ENCODE data around the gene ATRX. TPM values are rescaled to one million over a fixed set of nuclear protein-coding genes. Genes with fewer than 3 reads are reported as not detected.

ATRX gene
- total RNA-seq, 1 experiment from 2014 or later: 61.3 TPM

DNA sequence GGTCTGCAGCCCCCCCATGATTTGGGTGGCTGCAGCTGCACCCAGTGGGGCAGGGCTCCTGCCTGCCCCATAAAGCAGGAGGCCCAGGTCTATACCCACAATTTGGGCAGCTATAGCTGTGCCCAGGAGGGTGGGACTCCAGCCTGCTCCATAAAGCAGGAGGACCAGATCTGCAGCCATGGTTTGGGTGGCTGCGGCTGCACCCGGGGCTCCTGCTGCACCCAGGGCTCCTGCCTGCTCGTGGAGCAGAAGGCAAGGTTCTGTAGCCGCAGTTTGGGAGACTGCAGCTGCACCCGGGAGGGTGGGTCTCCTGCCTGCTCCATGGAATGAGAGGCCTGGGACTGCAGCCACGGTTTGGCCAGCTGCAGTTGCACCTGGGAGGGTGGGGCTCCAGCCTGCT lies 81.1 kb downstream of the ATRX start:
- RAD21 ChIA-PET (ENCODE audit: low non-redundant PET in 1 of 2, low total read pairs in 2 of 2, uncharacterized antibody in 2 of 2, unreplicated experiment in 2 of 2): no interaction called here
- CTCF ChIA-PET: no interaction called here
- H3K9me2 ChIP-seq (ENCODE audit: insufficient read depth): no peaks in the 10 kb centered on the region
- H3K4me2 ChIP-seq (ENCODE audit: low read length): no peak overlapping the region
- TF ChIP-seq CTCF (IDR thresholded peaks at IDR 0.05 in 2 of 3, conservative IDR thresholded peaks at IDR 0.05 in 1 of 3; ENCODE audit: borderline replicate concordance in 1 of 3, insufficient read depth in 1 of 3, low read depth in 2 of 3, low read length in 2 of 3) (no peak), TCF7L2 (IDR thresholded peaks at IDR 0.05; ENCODE audit: borderline replicate concordance, extremely low read depth, insufficient read depth, insufficient read length) (no peak), POLR2A (IDR thresholded peaks at IDR 0.05; ENCODE audit: borderline replicate concordance, extremely low read depth, insufficient read depth, insufficient read length) (no peak), YY1 (IDR thresholded peaks at IDR 0.05; ENCODE audit: extremely low read depth, insufficient replicate concordance, low read depth, low read length) (no peak), RAD21 (IDR thresholded peaks at IDR 0.05; ENCODE audit: low read depth) (no peak), REST (IDR thresholded peaks at IDR 0.05; ENCODE audit: low read depth) (no peak), ZNF274 (IDR thresholded peaks at IDR 0.05; ENCODE audit: low read depth, low read length) (no peak), FOSL1 (IDR thresholded peaks at IDR 0.05; ENCODE audit: low read depth) (no peak), CEBPB (IDR thresholded peaks at IDR 0.05; ENCODE audit: low read depth) (no peak), SRF (IDR thresholded peaks at IDR 0.05; ENCODE audit: low read depth) (no peak), ATF3 (IDR thresholded peaks at IDR 0.05) (no peak), MAX (IDR thresholded peaks at IDR 0.05) (no peak), EGR1 (IDR thresholded peaks at IDR 0.05; ENCODE audit: low read depth) (no peak), ZFX (IDR thresholded peaks at IDR 0.05) (no peak), POLR2AphosphoS5 (IDR thresholded peaks at IDR 0.05; ENCODE audit: low read depth, low read length) (no peak)
- intact Hi-C loops (cut with micrococcal nuclease): no loop called here
- peaks cover 27% of the 10 kb centered on the region for H3K79me2 ChIP-seq (ENCODE audit: insufficient read depth, low read length)
- H3K4me3 ChIP-seq (replicated peaks in 1 of 2; ENCODE audit: low read depth in 1 of 2, low read length in 2 of 2): no peak overlapping the region
- H3K36me3 ChIP-seq (ENCODE audit: control insufficient read depth in 1 of 2, insufficient read depth in 2 of 2, low read length in 2 of 2): no peaks in the 10 kb centered on the region
- no peak for ATAC-seq
- no peak for DNase-seq (ENCODE audit: low read depth, low spot score)
- POLR2A ChIA-PET: no interaction called here
- H3K27me3 ChIP-seq (ENCODE audit: insufficient read depth, low read length): no peaks in the 10 kb centered on the region
- H2AFZ ChIP-seq (ENCODE audit: low read depth, low read length, poor library complexity, severe bottlenecking): no peak overlapping the region
- no peaks in the 10 kb centered on the region for H3K9me3 ChIP-seq (ENCODE audit: control insufficient read depth in 1 of 2, insufficient read depth in 1 of 2, low read depth in 1 of 2, low read length in 2 of 2)
- no peaks in the 10 kb centered on the region for H4K20me1 ChIP-seq (ENCODE audit: insufficient read depth)
- H3K27ac ChIP-seq (ENCODE audit: low read depth, low read length): no peak overlapping the region
- BruUV-seq (replicated peaks): no TSS peak
- H3K4me1 ChIP-seq (ENCODE audit: control insufficient read depth in 1 of 2, insufficient read depth in 2 of 2, low read length in 2 of 2): no peaks in the 10 kb centered on the region
- no peak overlapping the region for H3K9ac ChIP-seq (ENCODE audit: low read length)
